HEK293T (cell line): Measurements from ENCODE around the gene CD40.

Source experiments
- FOXK2 ChIP-seq: fragments of 450-650 bp; IDR thresholded peaks from 2 replicates; pipeline ENCODE4 v1.6.1; 2016; ENCODE audit warnings: mild to moderate bottlenecking
- LEF1 ChIP-seq: fragments of 450-650 bp; IDR thresholded peaks from 2 replicates; pipeline ENCODE4 v1.6.1; 2017; ENCODE audit warnings: mild to moderate bottlenecking, borderline replicate concordance
- SP1 ChIP-seq: fragments of 450-650 bp; IDR thresholded peaks from 2 replicates; pipeline ENCODE4 v1.6.1; 2017

GRCh38 chr20:46114449-46114848, 3.7 kb upstream of the CD40 start:
- no peak for TF ChIP-seq LEF1
- no peak for TF ChIP-seq SP1
- TF ChIP-seq FOXK2 = no peak
